Measurements from ENCODE around the gene OR10A4. TPM values are rescaled to one million over a fixed set of nuclear protein-coding genes. Genes with fewer than 3 reads are reported as not detected.

OR10A4 gene, protein sequence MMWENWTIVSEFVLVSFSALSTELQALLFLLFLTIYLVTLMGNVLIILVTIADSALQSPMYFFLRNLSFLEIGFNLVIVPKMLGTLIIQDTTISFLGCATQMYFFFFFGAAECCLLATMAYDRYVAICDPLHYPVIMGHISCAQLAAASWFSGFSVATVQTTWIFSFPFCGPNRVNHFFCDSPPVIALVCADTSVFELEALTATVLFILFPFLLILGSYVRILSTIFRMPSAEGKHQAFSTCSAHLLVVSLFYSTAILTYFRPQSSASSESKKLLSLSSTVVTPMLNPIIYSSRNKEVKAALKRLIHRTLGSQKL
- total RNA-seq (not detected), polyA plus RNA-seq (not detected)
- long read RNA-seq, donor 1 = 0 reads
- long read RNA-seq, donor 2 = 0 reads
- long read RNA-seq, donor 3 = 0 reads
- long read RNA-seq, donor 4 = 0 reads
- long read RNA-seq, donor 5 = 0 reads
- long read RNA-seq, donor 6 = 0 reads
- long read RNA-seq, donor 7 = 0 reads
- long read RNA-seq, donor 8 = 0 reads
- long read RNA-seq, donor 9 = 0 reads
- long read RNA-seq, donor 10 = 0 reads

DNA sequence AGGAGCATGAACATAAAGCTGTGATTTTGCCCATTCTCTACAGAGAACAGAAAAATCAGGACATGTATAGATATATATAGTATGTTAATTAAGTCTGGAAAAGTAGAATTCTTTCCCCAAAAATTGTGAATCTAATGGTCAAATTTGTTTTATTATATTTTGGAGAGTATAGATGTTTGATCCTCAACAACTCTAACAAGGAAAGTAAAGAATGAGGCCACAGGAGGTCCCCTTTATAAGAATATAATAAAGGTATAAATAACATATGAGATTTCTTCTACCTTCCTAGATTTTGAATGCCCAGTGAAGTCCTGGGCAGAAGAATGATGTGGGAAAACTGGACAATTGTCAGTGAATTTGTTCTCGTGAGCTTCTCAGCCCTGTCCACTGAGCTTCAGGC, at the start of gene OR10A4:
Gene OR10A4, plus strand, starts transcription at position 301 of the 400 bp plus-strand sequence. Its CDS starts 23 bp downstream, at position 324.
- no peaks in the 10 kb centered on the region for H3K4me1 ChIP-seq (ENCODE audit: control insufficient read depth in 2 of 2, insufficient read depth in 2 of 2, low read length in 2 of 2)
- 94% methylated on average over 1 of the region's 1 CpG for WGBS
- no peaks in the 10 kb centered on the region for H3K9me3 ChIP-seq (ENCODE audit: control insufficient read depth in 2 of 2, insufficient read depth in 1 of 2, low read length in 1 of 2)
- H3K36me3 ChIP-seq (ENCODE audit: control insufficient read depth in 2 of 2, insufficient read depth in 2 of 2, low read length in 1 of 2) = no peaks in the 10 kb centered on the region
- H3K27ac ChIP-seq (ENCODE audit: low read depth in 1 of 2, low read length in 1 of 2) = no peak within 1 kb of the TSS
- DNase-seq (ENCODE audit: low read depth in 6 of 9, low spot score in 9 of 9) = no peak
- no peaks in the 10 kb centered on the region for H3K27me3 ChIP-seq (ENCODE audit: control insufficient read depth in 2 of 2, insufficient read depth in 1 of 2, low read length in 1 of 2)
- H3K4me3 ChIP-seq (ENCODE audit: low read length in 2 of 2) = no peak within 1 kb of the TSS

DNA sequence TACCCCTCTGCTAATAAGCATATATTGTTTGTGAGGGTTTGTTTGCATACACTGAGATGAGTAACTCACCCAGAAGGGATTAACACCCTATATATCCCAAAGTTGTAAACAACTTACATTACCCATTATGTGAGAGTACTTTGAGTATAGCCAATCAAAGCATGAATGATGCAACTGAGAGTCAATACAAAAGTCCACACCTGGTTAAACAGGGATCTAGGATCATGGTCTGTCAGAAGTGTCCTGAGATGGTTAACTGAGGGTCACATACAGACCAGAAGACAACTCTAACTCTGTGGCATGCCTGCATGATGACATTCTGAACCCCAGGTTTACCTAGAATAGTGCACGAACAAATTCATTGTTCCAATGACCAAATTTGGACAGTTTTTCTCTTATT, 48.3 kb upstream of the OR10A4 start:
- Histone ChIP-seq H3K4me3 (ENCODE audit: low read length in 2 of 2) (no peak overlapping the region), H3K4me1 (ENCODE audit: control insufficient read depth in 2 of 2, insufficient read depth in 2 of 2, low read length in 2 of 2) (no peaks in the 10 kb centered on the region), H3K36me3 (ENCODE audit: control insufficient read depth in 2 of 2, insufficient read depth in 2 of 2, low read length in 1 of 2) (no peaks in the 10 kb centered on the region), H3K27me3 (ENCODE audit: control insufficient read depth in 2 of 2, insufficient read depth in 1 of 2, low read length in 1 of 2) (no peaks in the 10 kb centered on the region), H3K9me3 (ENCODE audit: control insufficient read depth in 2 of 2, insufficient read depth in 1 of 2, low read length in 1 of 2) (no peaks in the 10 kb centered on the region), H3K27ac (ENCODE audit: low read depth in 1 of 2, low read length in 1 of 2) (no peak overlapping the region)
- 98% methylated on average over 1 of the region's 1 CpG for WGBS
- no peak for DNase-seq (ENCODE audit: low read depth in 6 of 9, low spot score in 9 of 9)

DNA sequence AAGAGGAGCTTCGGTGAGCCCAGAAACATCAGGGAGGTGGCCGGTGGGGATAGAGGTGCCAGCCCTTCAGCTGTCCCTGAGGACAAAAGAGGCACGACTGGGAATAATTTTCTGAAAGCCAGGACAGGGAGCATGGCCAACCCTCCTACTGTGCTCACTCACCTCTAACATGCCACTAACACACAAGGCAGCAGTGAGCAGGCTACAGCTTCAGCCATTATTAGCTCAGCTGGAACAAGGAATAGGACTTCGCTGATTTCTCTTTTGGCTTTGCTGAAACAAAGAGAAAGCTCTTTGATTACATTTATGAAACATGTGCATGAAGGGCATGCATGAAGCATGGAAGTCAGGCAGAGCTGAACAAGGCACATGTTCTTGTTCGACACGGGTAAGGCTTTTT, 43.1 kb upstream of the OR10A4 start:
- Histone ChIP-seq H3K9me3 (ENCODE audit: control insufficient read depth in 2 of 2, insufficient read depth in 1 of 2, low read length in 1 of 2) (no peaks in the 10 kb centered on the region), H3K4me3 (ENCODE audit: low read length in 2 of 2) (no peak overlapping the region), H3K4me1 (ENCODE audit: control insufficient read depth in 2 of 2, insufficient read depth in 2 of 2, low read length in 2 of 2) (no peaks in the 10 kb centered on the region), H3K27ac (ENCODE audit: low read depth in 1 of 2, low read length in 1 of 2) (no peak overlapping the region), H3K27me3 (ENCODE audit: control insufficient read depth in 2 of 2, insufficient read depth in 1 of 2, low read length in 1 of 2) (no peaks in the 10 kb centered on the region), H3K36me3 (ENCODE audit: control insufficient read depth in 2 of 2, insufficient read depth in 2 of 2, low read length in 1 of 2) (no peaks in the 10 kb centered on the region)
- no peak for DNase-seq (ENCODE audit: low read depth in 6 of 9, low spot score in 9 of 9)
- WGBS = 95% methylated on average over 6 of the region's 6 CpGs

DNA sequence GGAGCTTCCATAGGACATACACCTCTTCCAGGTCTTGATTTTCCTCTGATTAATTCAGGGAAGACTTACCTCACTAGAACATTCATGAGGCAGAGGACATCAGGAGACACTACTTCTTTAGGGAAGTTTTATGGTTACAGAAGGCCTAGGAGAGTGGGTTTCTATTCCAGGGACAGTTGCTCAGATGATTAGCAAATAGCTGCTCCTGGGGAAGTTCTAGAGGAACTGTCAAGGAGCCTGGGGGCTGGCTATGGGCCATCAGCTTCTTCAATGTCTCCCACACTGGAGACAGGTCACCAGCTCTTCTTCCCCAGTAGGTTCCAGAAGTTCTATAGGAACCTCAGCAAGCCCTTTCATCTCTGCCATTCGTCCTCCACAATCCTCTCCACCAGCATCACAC, 42.4 kb upstream of the OR10A4 start:
- no peak overlapping the region for H3K4me3 ChIP-seq (ENCODE audit: low read length in 2 of 2)
- DNase-seq (ENCODE audit: low read depth in 6 of 9, low spot score in 9 of 9) = no peak
- 81% methylated on average over 1 of the region's 1 CpG for WGBS
- no peaks in the 10 kb centered on the region for H3K4me1 ChIP-seq (ENCODE audit: control insufficient read depth in 2 of 2, insufficient read depth in 2 of 2, low read length in 2 of 2)
- H3K27me3 ChIP-seq (ENCODE audit: control insufficient read depth in 2 of 2, insufficient read depth in 1 of 2, low read length in 1 of 2) = no peaks in the 10 kb centered on the region
- no peaks in the 10 kb centered on the region for H3K36me3 ChIP-seq (ENCODE audit: control insufficient read depth in 2 of 2, insufficient read depth in 2 of 2, low read length in 1 of 2)
- no peaks in the 10 kb centered on the region for H3K9me3 ChIP-seq (ENCODE audit: control insufficient read depth in 2 of 2, insufficient read depth in 1 of 2, low read length in 1 of 2)
- no peak overlapping the region for H3K27ac ChIP-seq (ENCODE audit: low read depth in 1 of 2, low read length in 1 of 2)

DNA sequence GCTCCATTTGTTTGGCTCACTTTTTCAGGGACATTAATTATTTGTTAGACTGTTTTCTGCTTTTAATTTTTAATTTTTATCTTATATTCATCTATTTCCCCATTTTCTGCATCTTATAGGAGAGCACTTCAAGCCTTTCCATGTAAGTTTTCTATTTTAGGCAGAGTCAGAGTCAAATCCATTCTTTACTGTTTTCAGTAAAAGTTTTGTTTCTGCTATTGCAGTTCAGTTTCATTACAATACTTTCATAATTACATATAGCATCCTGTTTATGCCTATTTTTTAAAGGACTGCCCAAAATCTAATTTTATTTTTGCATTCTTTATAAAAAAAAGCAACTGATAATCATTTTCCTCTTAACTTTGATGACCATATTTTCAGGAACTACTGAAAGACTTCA, 34.7 kb upstream of the OR10A4 start:
- Histone ChIP-seq H3K36me3 (ENCODE audit: control insufficient read depth in 2 of 2, insufficient read depth in 2 of 2, low read length in 1 of 2) (no peaks in the 10 kb centered on the region), H3K4me3 (ENCODE audit: low read length in 2 of 2) (no peak overlapping the region), H3K4me1 (ENCODE audit: control insufficient read depth in 2 of 2, insufficient read depth in 2 of 2, low read length in 2 of 2) (no peaks in the 10 kb centered on the region), H3K27ac (ENCODE audit: low read depth in 1 of 2, low read length in 1 of 2) (no peak overlapping the region), H3K27me3 (ENCODE audit: control insufficient read depth in 2 of 2, insufficient read depth in 1 of 2, low read length in 1 of 2) (no peaks in the 10 kb centered on the region), H3K9me3 (ENCODE audit: control insufficient read depth in 2 of 2, insufficient read depth in 1 of 2, low read length in 1 of 2) (no peaks in the 10 kb centered on the region)
- DNase-seq (ENCODE audit: low read depth in 6 of 9, low spot score in 9 of 9) = no peak

DNA sequence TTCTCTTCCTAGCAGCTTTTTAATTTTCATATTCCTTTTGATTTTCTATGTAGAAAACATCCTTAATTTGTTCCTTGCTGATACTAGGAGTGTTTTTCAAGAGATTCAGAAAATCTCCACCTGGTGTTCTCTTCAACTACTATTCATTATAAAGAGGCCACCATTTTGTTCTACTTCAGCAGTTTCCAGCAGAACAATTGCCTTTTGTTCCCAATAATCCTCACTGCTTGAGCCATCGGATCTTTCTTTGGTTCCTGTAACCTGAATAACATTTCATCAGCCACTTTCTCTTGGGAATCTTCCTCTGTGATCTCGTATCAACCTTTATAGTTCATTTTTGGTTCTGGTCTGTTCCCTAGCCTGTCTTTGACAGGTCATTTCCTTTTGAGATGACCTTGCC, 32.8 kb upstream of the OR10A4 start:
- 84% methylated on average over 2 of the region's 2 CpGs for WGBS
- Histone ChIP-seq H3K9me3 (ENCODE audit: control insufficient read depth in 2 of 2, insufficient read depth in 1 of 2, low read length in 1 of 2) (no peaks in the 10 kb centered on the region), H3K4me3 (ENCODE audit: low read length in 2 of 2) (no peak overlapping the region), H3K27me3 (ENCODE audit: control insufficient read depth in 2 of 2, insufficient read depth in 1 of 2, low read length in 1 of 2) (no peaks in the 10 kb centered on the region), H3K27ac (ENCODE audit: low read depth in 1 of 2, low read length in 1 of 2) (no peak overlapping the region), H3K4me1 (ENCODE audit: control insufficient read depth in 2 of 2, insufficient read depth in 2 of 2, low read length in 2 of 2) (no peaks in the 10 kb centered on the region), H3K36me3 (ENCODE audit: control insufficient read depth in 2 of 2, insufficient read depth in 2 of 2, low read length in 1 of 2) (no peaks in the 10 kb centered on the region)
- DNase-seq (ENCODE audit: low read depth in 6 of 9, low spot score in 9 of 9) = no peak

DNA sequence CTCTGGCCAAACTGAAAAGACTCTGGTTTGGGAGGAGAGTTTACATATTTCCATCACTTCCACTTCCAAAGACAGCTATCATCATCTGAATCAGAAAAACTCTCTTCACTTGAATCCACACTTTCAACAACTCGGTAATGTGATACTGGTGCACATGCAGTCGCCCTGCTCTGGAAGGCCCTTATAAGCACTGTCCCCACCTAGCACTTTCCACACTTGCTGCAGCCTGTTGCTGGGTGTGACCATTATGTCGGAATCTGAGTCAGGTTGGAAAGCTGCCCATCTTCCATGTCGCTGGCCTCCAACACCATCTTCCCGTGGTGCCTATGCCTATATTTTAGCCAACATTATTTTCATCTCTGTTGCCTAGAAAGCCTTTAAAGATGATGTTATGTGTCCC, 32.1 kb upstream of the OR10A4 start:
- Histone ChIP-seq H3K4me1 (ENCODE audit: control insufficient read depth in 2 of 2, insufficient read depth in 2 of 2, low read length in 2 of 2) (no peaks in the 10 kb centered on the region), H3K4me3 (ENCODE audit: low read length in 2 of 2) (no peak overlapping the region), H3K27ac (ENCODE audit: low read depth in 1 of 2, low read length in 1 of 2) (no peak overlapping the region), H3K27me3 (ENCODE audit: control insufficient read depth in 2 of 2, insufficient read depth in 1 of 2, low read length in 1 of 2) (no peaks in the 10 kb centered on the region), H3K9me3 (ENCODE audit: control insufficient read depth in 2 of 2, insufficient read depth in 1 of 2, low read length in 1 of 2) (no peaks in the 10 kb centered on the region), H3K36me3 (ENCODE audit: control insufficient read depth in 2 of 2, insufficient read depth in 2 of 2, low read length in 1 of 2) (no peaks in the 10 kb centered on the region)
- 94% methylated on average over 5 of the region's 5 CpGs for WGBS
- no peak for DNase-seq (ENCODE audit: low read depth in 6 of 9, low spot score in 9 of 9)

DNA sequence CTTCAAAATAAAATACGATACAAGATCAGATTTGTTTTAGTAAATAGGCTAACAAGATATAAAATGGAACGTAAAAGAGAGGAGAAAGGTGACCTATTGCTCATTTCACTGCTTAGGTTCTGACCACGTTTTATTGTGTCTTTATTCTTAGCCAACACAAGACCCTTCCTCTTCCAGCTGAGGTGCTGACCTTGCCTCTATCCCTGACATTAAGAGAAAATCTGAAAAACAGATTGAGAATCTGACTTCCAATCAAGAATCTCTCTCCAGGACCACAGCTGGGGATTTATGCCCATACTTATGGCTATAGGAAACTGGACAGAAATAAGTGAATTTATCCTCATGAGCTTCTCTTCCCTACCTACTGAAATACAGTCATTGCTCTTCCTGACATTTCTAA, 31.0 kb upstream of the OR10A4 start, which contains the start of gene OR10A5:
Gene OR10A5, plus strand, starts transcription at position 301 of the 400 bp plus-strand sequence. Its CDS starts 0 bp downstream, at position 301.
- 93% methylated on average over 3 of the region's 3 CpGs for WGBS
- H3K4me1 ChIP-seq (ENCODE audit: control insufficient read depth in 2 of 2, insufficient read depth in 2 of 2, low read length in 2 of 2) = no peaks in the 10 kb centered on the region
- H3K27me3 ChIP-seq (ENCODE audit: control insufficient read depth in 2 of 2, insufficient read depth in 1 of 2, low read length in 1 of 2) = no peaks in the 10 kb centered on the region

DNA sequence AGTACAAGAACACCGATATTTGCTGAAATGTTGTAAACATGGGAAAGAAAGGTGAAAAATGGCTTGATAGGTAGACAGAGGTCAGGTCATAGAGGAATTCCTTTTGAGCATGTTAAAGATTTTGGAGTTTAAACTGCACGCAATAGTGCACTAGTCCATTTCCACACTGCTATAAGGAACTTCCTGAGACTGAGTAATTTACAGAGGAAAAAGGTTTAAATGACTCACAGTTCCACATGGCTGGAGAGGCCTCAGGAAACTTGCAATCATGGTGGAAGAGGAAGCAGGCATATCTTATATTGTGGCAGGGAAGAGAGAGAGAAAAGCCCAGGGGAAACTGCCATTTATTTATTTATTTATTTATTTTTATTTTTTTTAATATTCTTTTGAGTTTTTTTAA, 25.9 kb upstream of the OR10A4 start:
- Histone ChIP-seq H3K27ac (ENCODE audit: low read depth in 1 of 2, low read length in 1 of 2) (no peak overlapping the region), H3K9me3 (ENCODE audit: control insufficient read depth in 2 of 2, insufficient read depth in 1 of 2, low read length in 1 of 2) (no peaks in the 10 kb centered on the region), H3K27me3 (ENCODE audit: control insufficient read depth in 2 of 2, insufficient read depth in 1 of 2, low read length in 1 of 2) (no peaks in the 10 kb centered on the region), H3K36me3 (ENCODE audit: control insufficient read depth in 2 of 2, insufficient read depth in 2 of 2, low read length in 1 of 2) (no peaks in the 10 kb centered on the region), H3K4me3 (ENCODE audit: low read length in 2 of 2) (no peak overlapping the region), H3K4me1 (ENCODE audit: control insufficient read depth in 2 of 2, insufficient read depth in 2 of 2, low read length in 2 of 2) (no peaks in the 10 kb centered on the region)
- WGBS = 85% methylated on average over 2 of the region's 2 CpGs
- no peak for DNase-seq (ENCODE audit: low read depth in 6 of 9, low spot score in 9 of 9)

More for the DNA sequence above, 31.0 kb upstream of the OR10A4 start, which contains the start of gene OR10A5:
- no peaks in the 10 kb centered on the region for H3K9me3 ChIP-seq (ENCODE audit: control insufficient read depth in 2 of 2, insufficient read depth in 1 of 2, low read length in 1 of 2)
- H3K36me3 ChIP-seq (ENCODE audit: control insufficient read depth in 2 of 2, insufficient read depth in 2 of 2, low read length in 1 of 2) = no peaks in the 10 kb centered on the region
- H3K4me3 ChIP-seq (ENCODE audit: low read length in 2 of 2) = no peak within 1 kb of the TSS
- no peak within 1 kb of the TSS for H3K27ac ChIP-seq (ENCODE audit: low read depth in 1 of 2, low read length in 1 of 2)
- DNase-seq (ENCODE audit: low read depth in 6 of 9, low spot score in 9 of 9) = no peak

Measured in thymus (tissue), 14 donors.